ENCODE data around the gene TRIM28. TPM values are rescaled to one million over a fixed set of nuclear protein-coding genes. Genes with fewer than 3 reads are reported as not detected.

Gene TRIM28
- polyA plus RNA-seq, 3 donors: 16.2 to 234 (median 35.0) TPM

- Histone ChIP-seq H3K79me2 (ENCODE audit: insufficient read depth, low read length) (peaks cover 10% of the 10 kb centered on the region), H2AFZ (ENCODE audit: insufficient read depth, low read depth, low read length, poor library complexity, severe bottlenecking) (no peak overlapping the region), H3K9me3 (replicated peaks in 1 of 2; ENCODE audit: control insufficient read depth in 1 of 2, insufficient read depth in 1 of 2, low read length in 2 of 2) (no peaks in the 10 kb centered on the region), H3K4me3 (replicated peaks in 1 of 3; ENCODE audit: low read depth in 2 of 3, low read length in 3 of 3) (no peak overlapping the region), H3K4me2 (replicated peaks; ENCODE audit: extremely low read depth, low read length, poor library complexity, severe bottlenecking) (no peak overlapping the region), H3K4me1 (ENCODE audit: control insufficient read depth in 1 of 2, insufficient read depth in 2 of 2, low read length in 2 of 2) (peaks cover 0 to 2% of the 10 kb centered on the region in 2 donors), H3K27me3 (ENCODE audit: control insufficient read depth in 2 of 2, insufficient read depth in 2 of 2, low read length in 2 of 2) (no peaks in the 10 kb centered on the region), H4K20me1 (ENCODE audit: insufficient read depth, low read length) (peaks cover 6% of the 10 kb centered on the region), H3K9ac (ENCODE audit: insufficient read depth, low read length, poor library complexity, severe bottlenecking) (no peak overlapping the region), H3K36me3 (replicated peaks in 1 of 2; ENCODE audit: control insufficient read depth in 1 of 2, insufficient read depth in 2 of 2, low read length in 2 of 2) (peaks cover 12 to 27% of the 10 kb centered on the region in 2 donors), H3K27ac (ENCODE audit: low read depth in 1 of 2, low read length in 2 of 2) (no peak overlapping the region)
- no peak overlapping the region for H3K4me3 Mint-ChIP-seq
- H3K4me1 Mint-ChIP-seq: peaks cover 12% of the 10 kb centered on the region
- H3K36me3 Mint-ChIP-seq: peaks cover 31 to 41% of the 10 kb centered on the region in 2 donors
- 70% methylated on average over 62 of the region's 62 CpGs for WGBS (ENCODE audit: insufficient coverage)
- intact Hi-C loops (cut with micrococcal nuclease): no loop called here
- H3K9me3 Mint-ChIP-seq: peaks cover 0 to 2% (median 0%) of the 10 kb centered on the region in 7 donors
- peaks cover 0 to 5% (median 3%) of the 10 kb centered on the region in 3 donors for H3K27me3 Mint-ChIP-seq (ENCODE audit: low read depth in 3 of 3)
- TF ChIP-seq CTCF (IDR thresholded peaks at IDR 0.05): peak; percentile 96
- DNase-seq: peak; percentile 85 to 89 (median 88)
- peak overlapping the region in 4 of 7 donors; percentile 30 to 71 (median 38) for H3K27ac Mint-ChIP-seq
Measured at GRCh38 chr19:58581227-58582141, 37.6 kb downstream of the TRIM28 start.

DNA sequence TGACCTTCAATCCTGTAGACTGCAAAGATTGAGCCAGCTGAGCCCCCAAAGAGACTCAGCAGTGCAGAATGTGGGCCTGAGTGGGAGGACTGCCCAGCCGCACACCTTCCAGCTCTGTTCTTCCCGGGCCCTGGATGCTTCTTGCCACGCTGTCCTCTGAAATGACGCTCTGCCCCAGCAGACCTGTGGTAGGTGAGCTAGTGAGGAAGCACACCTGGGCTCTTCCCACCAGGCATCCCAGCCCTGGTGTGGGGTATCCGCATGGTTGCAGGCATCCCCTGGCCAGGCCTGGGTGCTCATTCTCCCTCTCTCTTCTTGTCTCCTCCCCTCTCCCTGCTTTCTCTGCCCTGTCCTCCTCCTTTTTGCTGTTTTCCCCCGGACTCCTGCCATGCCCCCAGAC lies 39.1 kb downstream of the TRIM28 start:
- Histone ChIP-seq H3K4me2 (replicated peaks; ENCODE audit: extremely low read depth, low read length, poor library complexity, severe bottlenecking) (no peak overlapping the region), H3K27ac (ENCODE audit: low read depth in 1 of 2, low read length in 2 of 2) (no peak overlapping the region), H3K9ac (ENCODE audit: insufficient read depth, low read length, poor library complexity, severe bottlenecking) (no peak overlapping the region), H3K79me2 (ENCODE audit: insufficient read depth, low read length) (peaks cover 6% of the 10 kb centered on the region), H3K9me3 (replicated peaks in 1 of 2; ENCODE audit: control insufficient read depth in 1 of 2, insufficient read depth in 1 of 2, low read length in 2 of 2) (no peaks in the 10 kb centered on the region), H3K27me3 (ENCODE audit: control insufficient read depth in 2 of 2, insufficient read depth in 2 of 2, low read length in 2 of 2) (no peaks in the 10 kb centered on the region), H3K36me3 (replicated peaks in 1 of 2; ENCODE audit: control insufficient read depth in 1 of 2, insufficient read depth in 2 of 2, low read length in 2 of 2) (peaks cover 12 to 27% of the 10 kb centered on the region in 2 donors), H4K20me1 (ENCODE audit: insufficient read depth, low read length) (peaks cover 6% of the 10 kb centered on the region), H3K4me3 (replicated peaks in 1 of 3; ENCODE audit: low read depth in 2 of 3, low read length in 3 of 3) (no peak overlapping the region), H2AFZ (ENCODE audit: insufficient read depth, low read depth, low read length, poor library complexity, severe bottlenecking) (no peak overlapping the region), H3K4me1 (ENCODE audit: control insufficient read depth in 1 of 2, insufficient read depth in 2 of 2, low read length in 2 of 2) (peaks cover 0 to 2% of the 10 kb centered on the region in 2 donors)
- Mint-ChIP-seq H3K36me3 (peaks cover 30 to 41% of the 10 kb centered on the region in 2 donors), H3K9me3 (peaks cover 0 to 1% (median 0%) of the 10 kb centered on the region in 7 donors), H3K4me1 (peaks cover 11% of the 10 kb centered on the region), H3K27me3 (ENCODE audit: low read depth in 3 of 3) (peaks cover 0 to 5% (median 3%) of the 10 kb centered on the region in 3 donors), H3K27ac (peak overlapping the region in 1 of 7 donors; percentile 75), H3K4me3 (no peak overlapping the region)
- intact Hi-C loops (cut with micrococcal nuclease): no loop called here
- WGBS (ENCODE audit: insufficient coverage): 100% methylated on average over 3 of the region's 6 CpGs
- peak in 1 of 3 donors; percentile 3 for DNase-seq
- no peak for TF ChIP-seq CTCF (IDR thresholded peaks at IDR 0.05)
